Amniotic stem cell (primary cell): ENCODE data around the gene NRARP.
"Not testable (repeated sequence)": the region's sequence is repeated elsewhere in the genome, so short reads cannot be mapped to it uniquely, and the experiment has no call there.

Experiments
- DNase-seq: peaks from one replicate; lab custom pipeline; 2025; lab: John Stamatoyannopoulos, UW

The NRARP gene

DNA sequence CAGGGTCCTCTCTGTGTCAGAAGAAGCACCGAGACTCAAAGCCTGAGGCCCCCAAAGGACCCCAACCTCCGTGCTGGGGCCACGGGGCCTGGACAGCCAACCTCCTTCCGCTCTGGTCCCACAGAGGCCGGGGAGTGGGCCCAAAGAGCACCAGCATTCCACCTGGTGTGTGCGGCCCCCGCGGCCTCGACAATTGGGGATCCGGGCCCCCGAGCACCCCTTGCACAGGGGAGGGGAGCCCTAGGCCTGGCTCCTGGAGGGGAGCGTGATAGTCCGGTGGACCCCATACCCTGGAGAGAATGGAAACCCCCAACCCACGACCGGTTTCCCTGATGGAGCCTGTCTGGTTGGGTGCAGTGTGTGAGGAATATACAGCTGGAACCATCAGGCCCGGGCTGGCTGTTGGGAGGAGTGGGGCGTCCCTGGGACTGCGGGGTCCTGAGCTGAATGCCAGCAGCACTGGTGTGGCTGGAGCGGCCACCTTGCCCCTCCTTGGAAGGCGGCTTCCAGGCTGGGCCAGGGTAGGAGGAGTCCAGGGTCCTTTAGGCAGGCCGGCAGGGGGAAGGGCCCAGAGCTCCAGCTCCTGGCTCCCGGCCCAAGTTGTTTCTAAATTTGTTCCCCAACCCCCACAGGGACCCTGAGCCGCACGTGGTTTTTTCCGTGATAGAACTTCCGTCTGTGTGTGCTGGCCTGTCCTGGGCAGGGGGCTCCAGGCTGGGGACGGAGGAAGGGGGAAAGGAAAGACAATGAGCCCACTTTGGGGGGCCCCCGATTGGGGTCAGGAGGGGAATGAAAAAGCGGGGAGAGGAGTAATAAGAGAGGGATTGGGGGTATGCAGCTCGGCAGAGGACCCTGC, 25.4 kb downstream of the NRARP start:
- no peak for DNase-seq

DNA sequence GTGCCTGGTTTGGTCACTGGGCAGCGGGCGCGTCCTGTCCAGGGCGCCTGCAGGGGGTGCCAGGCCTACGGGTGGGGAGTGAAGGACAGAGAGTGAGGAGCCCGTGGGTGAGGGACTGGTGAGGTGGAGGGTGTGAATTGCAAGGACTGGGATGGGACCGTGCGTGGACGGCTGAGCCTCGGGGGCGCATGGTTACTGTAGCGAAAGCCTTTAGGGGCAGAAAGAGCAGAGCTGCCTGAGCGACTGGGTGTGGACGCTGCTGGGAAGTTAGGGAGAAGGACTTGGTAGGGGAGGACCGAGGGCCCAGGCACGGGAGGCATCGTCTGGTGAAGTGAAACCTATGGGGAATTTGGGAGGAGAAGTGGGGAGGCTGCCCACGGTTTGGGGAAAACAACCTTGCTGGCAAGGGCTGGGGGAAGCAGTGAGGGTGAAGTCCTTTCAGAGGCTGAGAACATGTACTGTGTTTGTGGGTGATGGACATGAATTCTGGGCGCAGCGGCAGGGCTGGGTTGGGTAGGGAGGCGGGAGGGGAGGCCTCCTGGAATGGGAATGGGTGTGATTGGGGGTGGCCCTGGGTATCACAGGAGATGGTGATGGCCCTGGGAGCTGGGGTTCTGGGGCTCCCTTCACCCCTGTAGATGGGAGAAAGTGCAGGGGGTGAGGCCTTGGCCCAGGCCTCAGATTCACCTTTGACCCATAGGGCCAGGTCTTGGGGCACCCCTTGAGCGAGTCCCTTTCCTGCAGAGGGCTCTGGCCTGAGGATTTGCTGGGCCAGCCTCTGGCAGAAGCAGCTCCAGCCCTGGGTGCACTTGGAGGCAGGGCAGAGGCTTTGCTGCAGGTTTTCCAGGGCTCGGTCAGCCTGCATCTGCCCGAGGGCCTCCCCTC, 26.2 kb downstream of the NRARP start:
- DNase-seq, result no peak

- no peak for DNase-seq
Observed at GRCh38 chr9:137275203-137275587, 26.9 kb downstream of the NRARP start.

DNA sequence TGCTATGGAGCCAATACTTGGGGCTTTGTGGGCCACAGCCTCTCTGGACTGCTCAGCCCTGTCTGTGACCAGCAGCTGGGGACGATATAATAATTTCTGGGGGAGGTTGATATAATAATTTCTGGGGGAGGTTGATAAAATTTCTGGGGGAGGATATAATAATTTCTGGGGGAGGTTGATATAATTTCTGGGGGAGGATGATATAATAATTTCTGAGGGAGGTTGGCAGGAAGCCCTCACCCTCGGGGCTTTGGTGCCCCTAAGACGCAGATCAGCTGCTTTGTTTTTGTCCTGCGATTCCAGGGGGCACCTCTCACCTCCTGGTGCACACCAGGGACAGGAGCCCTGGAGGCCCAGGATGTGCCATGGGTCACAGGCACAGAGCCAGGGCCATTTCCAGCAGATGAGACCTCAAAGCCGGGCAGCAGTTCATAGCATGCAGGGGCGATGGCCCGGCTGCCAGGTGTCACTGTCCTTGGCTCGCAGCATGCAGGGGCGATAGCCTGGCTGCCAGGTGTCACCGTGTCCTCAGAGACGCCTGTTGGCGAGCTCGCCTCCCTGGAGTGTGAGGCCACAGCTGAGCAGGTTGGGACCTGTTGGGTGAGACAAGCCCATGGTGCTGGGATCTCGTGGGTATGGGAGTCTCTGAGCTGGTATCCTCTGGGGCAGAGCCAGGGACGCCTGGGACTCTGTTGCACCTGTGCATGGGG, 28.3 kb downstream of the NRARP start:
- no peak for DNase-seq

DNA sequence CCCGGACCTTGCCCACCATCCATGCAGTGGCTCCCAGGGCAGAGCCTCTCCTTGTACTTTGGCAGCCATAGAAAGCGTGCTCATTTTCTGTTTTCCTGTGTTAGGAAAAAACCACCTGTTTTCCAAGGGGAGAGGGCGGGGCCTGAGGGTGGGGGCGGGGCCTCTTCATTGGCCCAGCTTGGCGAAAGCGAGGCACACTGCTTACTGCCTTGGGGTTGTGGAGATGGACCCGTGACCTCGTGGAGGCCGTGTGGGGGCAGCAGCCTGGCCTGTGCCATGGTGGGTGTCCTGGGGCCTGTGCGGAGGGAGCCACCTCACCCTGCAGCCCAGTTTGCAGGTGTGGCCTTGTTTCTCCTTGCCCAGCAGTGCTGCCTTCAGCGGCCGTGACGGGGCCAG, 29.0 kb downstream of the NRARP start:
- no peak for DNase-seq

DNA sequence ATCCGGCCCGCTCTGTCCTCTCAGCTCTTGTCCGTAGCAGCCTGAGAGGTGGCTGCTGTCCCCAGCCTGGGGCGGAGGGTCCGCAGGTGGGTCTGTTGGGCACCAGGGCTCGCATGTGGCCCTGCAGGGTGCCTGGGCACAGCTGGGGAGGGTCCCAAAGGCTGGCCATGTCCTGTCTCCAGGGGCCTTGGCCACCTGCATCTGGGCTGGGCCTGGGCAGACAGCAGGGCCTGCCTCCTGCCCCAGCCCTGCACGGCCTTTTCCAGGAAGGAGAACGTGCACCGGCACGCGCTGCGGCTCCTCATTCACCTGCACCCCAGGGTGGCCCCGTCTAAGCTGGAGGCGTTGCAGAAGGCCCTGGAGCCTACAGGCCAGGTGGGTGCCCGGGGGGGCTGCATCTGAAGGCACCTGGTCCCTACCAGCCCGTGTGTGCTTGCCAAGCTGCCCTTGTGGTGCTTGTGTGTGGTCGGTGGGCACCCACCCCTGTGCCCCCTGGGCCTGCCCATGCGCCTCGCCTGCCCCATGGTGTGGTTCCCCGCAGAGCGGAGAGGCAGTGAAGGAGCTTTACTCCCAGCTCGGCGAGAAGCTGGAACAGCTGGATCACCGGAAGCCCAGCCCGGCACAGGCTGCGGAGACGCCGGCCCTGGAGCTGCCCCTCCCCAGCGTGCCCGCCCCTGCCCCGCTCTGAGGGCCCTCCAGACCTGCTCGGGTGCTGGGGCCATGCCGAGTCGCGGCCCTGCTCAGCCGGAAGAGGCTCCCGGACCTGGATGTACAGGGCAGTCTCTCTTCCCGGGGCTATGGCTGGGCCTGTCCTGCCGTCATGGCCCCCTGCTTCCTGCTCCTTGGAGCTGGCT, 29.6 kb downstream of the NRARP start:
- no peak for DNase-seq

DNA sequence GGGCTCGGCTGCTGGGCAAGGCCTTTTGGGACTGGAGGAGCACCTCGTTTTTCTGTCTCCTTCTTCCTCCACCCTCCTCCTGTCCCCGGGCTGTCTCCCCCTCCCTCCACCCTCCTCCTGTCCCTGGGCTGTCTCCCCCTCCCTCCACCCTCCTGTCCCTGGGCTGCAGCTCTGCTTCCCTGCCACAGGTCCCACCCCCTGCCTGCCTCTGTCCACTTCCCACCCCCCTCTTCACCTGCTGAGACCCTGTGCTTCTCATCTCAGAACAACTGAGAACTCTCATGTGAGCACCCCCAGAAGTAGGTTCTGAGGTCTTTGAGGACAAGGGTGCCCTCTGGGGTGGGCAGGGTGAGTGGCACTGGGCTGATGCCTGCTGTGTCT, 30.4 kb downstream of the NRARP start:
- no peak for DNase-seq

DNA sequence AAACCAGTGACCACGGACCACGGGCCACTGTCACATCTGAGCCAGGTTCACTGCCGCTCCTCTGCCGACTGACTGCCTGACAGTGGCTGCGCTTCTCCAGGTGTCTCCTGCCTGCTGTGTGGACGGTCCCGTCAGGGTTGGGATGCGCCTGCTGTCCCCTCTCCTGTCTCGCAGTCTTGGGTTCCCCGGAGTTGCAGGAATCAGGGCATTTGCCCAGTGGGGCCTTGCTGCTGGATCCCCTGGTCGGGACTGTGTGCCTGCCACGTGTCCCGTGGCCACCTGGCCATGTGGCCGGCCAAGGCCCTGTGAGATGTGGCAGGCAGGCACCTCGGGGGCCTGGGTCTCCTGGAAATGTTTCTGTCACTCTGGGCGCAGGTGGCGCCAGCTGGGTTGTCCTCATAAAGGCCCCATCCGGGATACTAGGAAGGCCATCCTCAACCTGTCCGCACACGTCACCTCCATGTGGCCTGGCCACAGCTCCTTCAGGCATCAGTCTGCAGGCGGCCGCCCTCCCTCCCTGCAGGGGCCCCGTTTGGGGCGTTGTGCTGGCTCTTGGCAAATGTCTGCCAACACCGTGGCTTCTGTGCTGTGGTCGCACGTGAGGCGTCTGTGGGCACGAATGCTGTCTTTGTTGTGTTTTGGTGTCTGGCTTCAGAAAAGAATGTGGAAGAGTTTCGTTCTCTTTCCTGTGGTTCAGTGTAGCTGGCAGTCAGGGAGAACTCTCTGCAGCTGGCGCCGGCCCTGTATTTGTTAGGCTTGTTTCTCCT, 31.0 kb downstream of the NRARP start:
- DNase-seq, result no peak

DNA sequence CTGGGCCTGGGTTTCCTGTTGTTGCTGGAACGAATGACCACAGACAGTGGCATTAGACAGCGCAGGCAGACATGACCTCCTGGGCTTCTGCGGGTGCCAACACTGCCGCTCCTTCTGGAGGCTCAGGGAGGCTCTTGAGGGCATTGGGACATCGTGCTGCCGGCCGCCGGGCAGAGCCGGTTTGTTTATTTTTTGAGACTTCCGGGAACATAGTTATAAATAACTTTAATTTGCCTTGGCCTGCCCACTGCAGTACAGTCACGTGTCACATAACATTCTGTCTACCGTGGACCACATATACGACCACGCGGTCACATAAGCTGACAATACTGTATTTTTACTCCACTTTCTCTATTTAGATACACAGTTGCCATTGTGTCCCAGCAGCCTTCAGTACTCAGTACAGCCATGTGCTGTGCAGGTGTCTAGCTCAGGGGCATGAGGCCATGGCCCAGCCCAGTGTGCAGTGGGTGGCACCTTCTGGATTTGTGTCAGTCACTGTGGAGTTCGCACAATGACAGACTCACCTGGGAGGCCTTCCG, 32.8 kb downstream of the NRARP start:
- DNase-seq, result no peak

GRCh38 chr9:137268538-137269201, 33.4 kb downstream of the NRARP start:
- DNase-seq, result no peak

- no peak for DNase-seq
Observed at GRCh38 chr9:137267933-137268355, 34.1 kb downstream of the NRARP start.

GRCh38 chr9:137266585-137267453, 35.3 kb downstream of the NRARP start:
- no peak for DNase-seq

DNA sequence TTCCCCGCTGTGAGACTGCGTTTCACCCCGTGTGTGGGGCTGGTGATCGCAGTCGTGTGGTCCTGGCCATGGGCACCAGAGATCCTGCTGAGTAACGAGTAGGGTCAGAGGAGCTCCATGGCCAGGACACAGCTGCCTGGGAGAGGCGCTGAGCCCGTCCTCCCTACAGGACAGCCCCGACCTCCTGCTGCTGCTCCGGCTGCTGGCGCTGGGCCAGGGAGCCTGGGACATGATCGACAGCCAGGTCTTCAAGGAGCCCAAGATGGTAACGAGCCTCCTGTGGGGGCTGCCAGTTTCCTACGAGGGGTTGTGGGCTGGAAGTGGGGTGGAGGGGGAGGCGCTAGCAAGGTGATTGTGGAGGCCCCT, 35.9 kb downstream of the NRARP start:
- no peak for DNase-seq

GRCh38 chr9:137265496-137266161, 36.4 kb downstream of the NRARP start:
- DNase-seq, result no peak

DNA sequence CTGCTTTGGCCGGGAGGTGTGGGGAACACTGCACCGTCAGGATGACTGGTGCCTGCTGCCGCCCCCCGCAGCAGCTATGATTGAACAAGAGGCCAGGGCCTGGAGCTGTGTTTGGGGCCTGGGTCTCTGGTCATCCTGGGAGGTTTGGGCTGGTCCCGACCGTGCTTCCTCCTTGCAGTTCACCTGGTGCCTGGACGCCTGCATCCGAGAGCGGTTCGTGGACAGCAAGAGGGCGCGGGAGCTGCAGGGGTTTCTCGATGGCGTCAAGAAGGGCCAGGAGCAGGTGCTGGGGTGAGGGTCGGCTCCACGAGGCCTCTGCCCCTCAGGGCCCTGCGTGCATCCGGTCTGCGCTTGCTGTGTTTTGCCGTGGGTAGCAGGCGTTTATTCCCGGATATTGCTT, 38.0 kb downstream of the NRARP start:
- no peak for DNase-seq

- DNase-seq, result no peak
Observed at GRCh38 chr9:137263506-137263905, 38.6 kb downstream of the NRARP start.

DNA sequence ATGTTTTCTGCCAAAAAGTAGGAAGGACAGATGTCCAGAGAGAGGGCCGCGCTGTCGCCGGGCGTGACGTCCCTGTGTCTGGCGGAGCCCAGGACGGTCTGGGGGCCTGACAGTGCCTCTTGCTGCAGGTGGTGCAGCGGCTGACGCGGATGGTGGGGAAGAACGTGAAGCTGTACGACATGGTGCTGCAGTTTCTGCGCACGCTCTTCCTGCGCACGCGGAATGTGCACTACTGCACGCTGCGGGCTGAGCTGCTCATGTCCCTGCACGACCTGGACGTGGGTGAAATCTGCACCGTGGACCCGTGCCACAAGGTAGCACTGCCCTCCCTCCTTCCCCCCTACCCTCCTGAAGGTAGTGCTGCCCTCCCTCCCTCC, 39.2 kb downstream of the NRARP start:
- no peak for DNase-seq

GRCh38 chr9:137262173-137262908, 39.7 kb downstream of the NRARP start:
- not testable (repeated sequence) for DNase-seq
